ENCODE data around the gene TSR3.
A peak's percentile ranks its signal among the peaks of the same experiment; 100 is the strongest.

Gene TSR3

DNA sequence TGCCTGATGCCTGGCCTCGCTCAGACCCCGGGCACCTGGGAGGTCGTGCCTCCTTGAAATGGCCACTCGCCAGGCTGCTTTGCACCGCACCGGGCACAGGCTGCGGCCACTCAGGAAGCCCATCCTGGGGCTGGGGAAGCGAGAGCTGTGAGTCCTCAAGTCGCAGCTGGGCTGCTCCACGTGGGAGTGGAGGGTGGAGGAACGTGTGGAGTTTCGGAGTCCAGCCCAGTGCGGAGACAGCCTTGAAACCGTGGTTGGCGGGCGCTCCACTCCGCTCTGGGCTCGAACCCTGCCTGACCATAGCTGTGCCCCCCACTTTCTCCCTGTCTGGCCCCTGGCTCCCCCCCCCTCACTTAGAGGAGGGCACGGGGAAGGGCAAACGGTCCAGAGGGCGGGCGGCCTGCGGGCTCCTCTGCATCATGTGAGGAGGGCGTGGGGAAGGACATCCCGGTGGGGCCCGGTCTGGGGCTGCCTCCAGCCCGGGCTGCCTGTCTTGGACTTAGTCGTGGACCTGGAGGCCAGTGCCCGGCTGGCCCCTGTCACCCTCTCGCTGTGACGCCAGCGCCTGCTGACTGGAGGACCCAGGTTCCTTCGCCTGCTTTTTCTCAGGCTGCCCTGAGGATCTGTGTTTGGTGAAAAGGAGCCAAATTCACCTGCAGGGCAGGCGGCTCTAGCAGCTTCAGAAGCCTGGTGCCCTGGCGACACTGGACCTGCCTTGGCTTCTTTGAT lies 39.8 kb downstream of the TSR3 start:
- H4K20me1 ChIP-seq (ENCODE audit: low read depth, low read length): peaks cover 21% of the 10 kb centered on the region

GRCh38 chr16:1311212-1311737 lies 40.4 kb downstream of the TSR3 start:
- Histone ChIP-seq H3F3A (ENCODE audit: insufficient read depth) (peaks cover 4% of the 10 kb centered on the region), H3K4me3 (ENCODE audit: insufficient read depth, low read length, poor library complexity, severe bottlenecking) (peak overlapping the region; percentile 79), H2AFZ (ENCODE audit: low read depth, low read length, severe bottlenecking) (no peak overlapping the region), H3K9me2 (replicated peaks; ENCODE audit: insufficient read depth, low read length) (no peaks in the 10 kb centered on the region), H3K9me3 (ENCODE audit: insufficient read depth, low read length) (no peaks in the 10 kb centered on the region), H3K27ac (ENCODE audit: low read depth, low read length) (no peak overlapping the region), H3K27me3 (ENCODE audit: low read length) (no peaks in the 10 kb centered on the region), H3K4me2 (ENCODE audit: low read depth, low read length, poor library complexity, severe bottlenecking) (peak overlapping the region; percentile 79), H3K79me2 (ENCODE audit: insufficient read depth, low read length) (peaks cover 61% of the 10 kb centered on the region), H3K9ac (ENCODE audit: low read length) (peak overlapping the region; percentile 81), H3K36me3 (ENCODE audit: low read length) (no peaks in the 10 kb centered on the region; the same call in 1 of the 2 replicates), H4K20me1 (ENCODE audit: low read depth, low read length) (peaks cover 21% of the 10 kb centered on the region)
- no peak for TF ChIP-seq CTCF (IDR thresholded peaks at IDR 0.05; ENCODE audit: insufficient read depth, low read length, poor library complexity, severe bottlenecking)
- no peak for TF ChIP-seq EZH2phosphoT487 (conservative IDR thresholded peaks at IDR 0.05; ENCODE audit: low read length)

More for the DNA sequence above, 39.8 kb downstream of the TSR3 start:
- no peak for TF ChIP-seq EZH2phosphoT487 (conservative IDR thresholded peaks at IDR 0.05; ENCODE audit: low read length)
- no peak for TF ChIP-seq CTCF (IDR thresholded peaks at IDR 0.05; ENCODE audit: insufficient read depth, low read length, poor library complexity, severe bottlenecking)
- peak overlapping the region; percentile 79 for H3K4me3 ChIP-seq (ENCODE audit: insufficient read depth, low read length, poor library complexity, severe bottlenecking)
- no peaks in the 10 kb centered on the region; the same call in 1 of the 2 replicates for H3K36me3 ChIP-seq (ENCODE audit: low read length)
- no peaks in the 10 kb centered on the region for H3K9me2 ChIP-seq (replicated peaks; ENCODE audit: insufficient read depth, low read length)
- H3K27me3 ChIP-seq (ENCODE audit: low read length): no peaks in the 10 kb centered on the region
- H3F3A ChIP-seq (ENCODE audit: insufficient read depth): peaks cover 4% of the 10 kb centered on the region
- peak overlapping the region; percentile 79 for H3K4me2 ChIP-seq (ENCODE audit: low read depth, low read length, poor library complexity, severe bottlenecking)
- H3K9me3 ChIP-seq (ENCODE audit: insufficient read depth, low read length): no peaks in the 10 kb centered on the region
- H3K27ac ChIP-seq (ENCODE audit: low read depth, low read length): no peak overlapping the region
- no peak overlapping the region for H2AFZ ChIP-seq (ENCODE audit: low read depth, low read length, severe bottlenecking)
- H3K79me2 ChIP-seq (ENCODE audit: insufficient read depth, low read length): peaks cover 66% of the 10 kb centered on the region
- peak overlapping the region; percentile 81 for H3K9ac ChIP-seq (ENCODE audit: low read length)

DNA sequence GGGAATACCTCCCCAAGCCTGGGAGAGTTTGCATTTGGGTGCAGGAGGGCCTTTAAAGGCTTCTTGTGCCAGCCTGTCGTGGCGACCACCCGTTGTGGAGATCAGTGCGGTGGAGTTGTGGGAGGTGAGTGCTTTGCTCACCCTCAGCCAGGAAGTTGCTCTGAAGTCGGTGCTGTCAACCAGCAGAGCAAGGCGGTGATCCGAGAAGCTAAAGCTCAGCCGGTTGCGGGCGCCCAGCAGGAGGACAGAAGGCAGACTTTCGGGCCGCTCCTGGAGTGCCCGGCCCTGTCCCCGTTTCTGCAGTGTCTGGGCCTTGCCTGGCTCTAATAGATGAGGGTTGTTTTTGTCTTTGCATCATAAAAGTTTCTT lies 40.9 kb downstream of the TSR3 start:
- H3K9ac ChIP-seq (ENCODE audit: low read length): peak overlapping the region; percentile 81
- H3K9me2 ChIP-seq (replicated peaks; ENCODE audit: insufficient read depth, low read length): no peaks in the 10 kb centered on the region
- no peaks in the 10 kb centered on the region for H3K9me3 ChIP-seq (ENCODE audit: insufficient read depth, low read length)
- H4K20me1 ChIP-seq (ENCODE audit: low read depth, low read length): peaks cover 21% of the 10 kb centered on the region
- peak overlapping the region; percentile 79 for H3K4me3 ChIP-seq (ENCODE audit: insufficient read depth, low read length, poor library complexity, severe bottlenecking)
- H3K27me3 ChIP-seq (ENCODE audit: low read length): no peaks in the 10 kb centered on the region
- peak overlapping the region; percentile 79 for H3K4me2 ChIP-seq (ENCODE audit: low read depth, low read length, poor library complexity, severe bottlenecking)
- H3K79me2 ChIP-seq (ENCODE audit: insufficient read depth, low read length): peaks cover 59% of the 10 kb centered on the region
- peaks cover 4% of the 10 kb centered on the region for H3F3A ChIP-seq (ENCODE audit: insufficient read depth)
- H3K27ac ChIP-seq (ENCODE audit: low read depth, low read length): no peak overlapping the region
- TF ChIP-seq CTCF (IDR thresholded peaks at IDR 0.05; ENCODE audit: insufficient read depth, low read length, poor library complexity, severe bottlenecking) (no peak), EZH2phosphoT487 (conservative IDR thresholded peaks at IDR 0.05; ENCODE audit: low read length) (no peak)
- no peaks in the 10 kb centered on the region; the same call in 1 of the 2 replicates for H3K36me3 ChIP-seq (ENCODE audit: low read length)
- no peak overlapping the region for H2AFZ ChIP-seq (ENCODE audit: low read depth, low read length, severe bottlenecking)
